RWPE2 (cell line): ENCODE measurements around the gene DMD.

Source experiments
- ATAC-seq: fragments of 200-7000 bp; cut with Tn5 transposase; 3 replicates; pipeline ENCODE4 v1.9.1; 2021; ENCODE audit warnings: low read depth
- DNase-seq: peaks from one replicate; pipeline ENCODE4 v3.0.0-alpha.2; 2020; ENCODE audit warnings: low spot score
- H3K27ac ChIP-seq: fragments of 450-650 bp; 2 replicates; pipeline ENCODE4 v1.5.1; 2017; ENCODE audit warnings: mild to moderate bottlenecking; ENCODE audit not compliant: poor library complexity, severe bottlenecking
- H3K27me3 ChIP-seq: fragments of 250-450 bp; sonication (Bioruptor Pico); 2 replicates; pipeline ENCODE4 v1.5.1; 2021; ENCODE audit warnings: mild to moderate bottlenecking, moderate library complexity; ENCODE audit not compliant: insufficient read depth, poor library complexity, severe bottlenecking
- H3K36me3 ChIP-seq: fragments of 250-450 bp; sonication (Bioruptor Pico); 2 replicates; pipeline ENCODE4 v1.5.1; 2020; ENCODE audit warnings: low read depth, mild to moderate bottlenecking, moderate library complexity
- H3K4me1 ChIP-seq: fragments of 250-450 bp; sonication (Bioruptor Pico); 2 replicates; pipeline ENCODE4 v1.5.1; 2021; ENCODE audit warnings: mild to moderate bottlenecking, moderate library complexity; ENCODE audit not compliant: insufficient read depth, poor library complexity, severe bottlenecking
- H3K4me3 ChIP-seq: fragments of 250-450 bp; sonication (Bioruptor Pico); 2 replicates; pipeline ENCODE4 v1.5.1; 2021; ENCODE audit warnings: mild to moderate bottlenecking, moderate library complexity; ENCODE audit not compliant: severe bottlenecking
- H3K9me3 ChIP-seq: fragments of 250-450 bp; sonication (Bioruptor Pico); 2 replicates; pipeline ENCODE4 v1.5.1; 2021; ENCODE audit warnings: mild to moderate bottlenecking, moderate library complexity; ENCODE audit not compliant: severe bottlenecking
- TF ChIP-seq, protein P1 (sequence below): fragments of 450-650 bp; IDR thresholded peaks from one replicate; pipeline ENCODE4 v1.5.1; 2017; ENCODE audit warnings: mild to moderate bottlenecking, moderate library complexity; ENCODE audit not compliant: poor library complexity, severe bottlenecking

DMD gene

DNA sequence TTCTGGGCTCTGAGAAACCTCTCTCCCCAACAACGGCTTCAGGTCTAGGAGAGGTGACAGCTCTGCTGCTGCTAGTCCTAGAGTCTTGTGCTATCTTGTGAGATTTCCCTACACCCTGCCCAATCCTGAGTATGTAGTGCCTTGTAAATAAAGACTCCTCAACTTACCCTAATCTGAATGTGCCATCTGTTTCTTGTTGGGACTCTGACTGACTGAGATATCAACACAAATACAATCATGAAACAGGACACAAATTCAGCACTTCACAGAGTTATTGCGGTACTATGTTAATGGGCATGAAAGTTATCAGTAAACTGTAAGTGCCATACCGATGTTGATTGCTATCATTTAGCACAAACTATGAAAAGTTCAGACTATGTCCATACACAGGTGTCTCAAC, 1610.5 kb downstream of the DMD start:
- no peak for ATAC-seq
- H3K4me3 ChIP-seq = no peak overlapping the region
- H3K27ac ChIP-seq = no peak overlapping the region
- DNase-seq = no peak
- no peaks in the 10 kb centered on the region for H3K4me1 ChIP-seq
- H3K27me3 ChIP-seq = no peaks in the 10 kb centered on the region
- no peaks in the 10 kb centered on the region for H3K36me3 ChIP-seq
- no peaks in the 10 kb centered on the region for H3K9me3 ChIP-seq
- TF ChIP-seq, protein P1, sequence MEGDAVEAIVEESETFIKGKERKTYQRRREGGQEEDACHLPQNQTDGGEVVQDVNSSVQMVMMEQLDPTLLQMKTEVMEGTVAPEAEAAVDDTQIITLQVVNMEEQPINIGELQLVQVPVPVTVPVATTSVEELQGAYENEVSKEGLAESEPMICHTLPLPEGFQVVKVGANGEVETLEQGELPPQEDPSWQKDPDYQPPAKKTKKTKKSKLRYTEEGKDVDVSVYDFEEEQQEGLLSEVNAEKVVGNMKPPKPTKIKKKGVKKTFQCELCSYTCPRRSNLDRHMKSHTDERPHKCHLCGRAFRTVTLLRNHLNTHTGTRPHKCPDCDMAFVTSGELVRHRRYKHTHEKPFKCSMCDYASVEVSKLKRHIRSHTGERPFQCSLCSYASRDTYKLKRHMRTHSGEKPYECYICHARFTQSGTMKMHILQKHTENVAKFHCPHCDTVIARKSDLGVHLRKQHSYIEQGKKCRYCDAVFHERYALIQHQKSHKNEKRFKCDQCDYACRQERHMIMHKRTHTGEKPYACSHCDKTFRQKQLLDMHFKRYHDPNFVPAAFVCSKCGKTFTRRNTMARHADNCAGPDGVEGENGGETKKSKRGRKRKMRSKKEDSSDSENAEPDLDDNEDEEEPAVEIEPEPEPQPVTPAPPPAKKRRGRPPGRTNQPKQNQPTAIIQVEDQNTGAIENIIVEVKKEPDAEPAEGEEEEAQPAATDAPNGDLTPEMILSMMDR = no peak

DNA sequence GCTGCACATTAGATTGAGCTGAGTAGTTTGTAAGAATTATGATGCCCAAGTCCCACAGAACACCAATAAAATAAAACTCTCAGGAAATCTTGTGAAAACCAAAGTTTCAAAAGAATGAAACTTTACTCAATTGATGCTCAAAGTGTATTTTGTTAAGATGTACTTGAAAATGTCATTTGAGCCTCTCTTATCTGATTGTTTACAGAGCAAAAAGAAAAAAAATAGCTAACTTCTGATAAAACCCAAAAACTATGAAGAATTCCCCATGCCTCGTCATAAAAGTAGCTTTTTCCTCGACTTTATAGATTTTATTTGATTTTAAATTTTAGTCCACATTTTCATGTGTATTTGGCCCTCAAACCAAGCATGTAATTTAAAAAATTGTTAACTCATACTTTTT, 1618.0 kb downstream of the DMD start:
- no peak for DNase-seq
- Histone ChIP-seq H3K27ac (no peak overlapping the region), H3K9me3 (no peaks in the 10 kb centered on the region), H3K27me3 (no peaks in the 10 kb centered on the region), H3K4me1 (no peaks in the 10 kb centered on the region), H3K4me3 (no peak overlapping the region), H3K36me3 (no peaks in the 10 kb centered on the region)
- TF ChIP-seq, protein P1 = no peak
- no peak for ATAC-seq

DNA sequence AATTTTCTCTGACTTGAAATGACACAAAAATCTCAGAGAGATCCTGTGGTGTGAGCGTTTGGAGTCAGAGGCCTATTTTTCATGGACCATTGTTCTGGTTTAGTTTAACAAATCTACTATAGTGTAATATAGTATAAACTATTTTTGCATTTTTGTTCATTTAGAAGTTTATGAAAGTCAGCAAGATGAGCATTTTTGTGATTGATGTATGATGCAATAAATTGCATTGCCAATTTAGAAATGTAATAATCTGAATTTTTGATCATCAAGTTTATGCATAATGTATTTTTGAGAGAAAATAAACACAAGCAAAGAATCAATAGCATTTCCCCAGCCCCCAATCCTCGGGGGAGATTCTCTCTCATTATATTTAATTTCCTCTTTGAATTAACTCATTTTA, 1620.0 kb downstream of the DMD start:
- H3K9me3 ChIP-seq = no peaks in the 10 kb centered on the region
- no peak overlapping the region for H3K4me3 ChIP-seq
- ATAC-seq = no peak
- no peak overlapping the region for H3K27ac ChIP-seq
- H3K4me1 ChIP-seq = no peaks in the 10 kb centered on the region
- DNase-seq = no peak
- no peaks in the 10 kb centered on the region for H3K36me3 ChIP-seq
- TF ChIP-seq, protein P1 = no peak
- no peaks in the 10 kb centered on the region for H3K27me3 ChIP-seq

DNA sequence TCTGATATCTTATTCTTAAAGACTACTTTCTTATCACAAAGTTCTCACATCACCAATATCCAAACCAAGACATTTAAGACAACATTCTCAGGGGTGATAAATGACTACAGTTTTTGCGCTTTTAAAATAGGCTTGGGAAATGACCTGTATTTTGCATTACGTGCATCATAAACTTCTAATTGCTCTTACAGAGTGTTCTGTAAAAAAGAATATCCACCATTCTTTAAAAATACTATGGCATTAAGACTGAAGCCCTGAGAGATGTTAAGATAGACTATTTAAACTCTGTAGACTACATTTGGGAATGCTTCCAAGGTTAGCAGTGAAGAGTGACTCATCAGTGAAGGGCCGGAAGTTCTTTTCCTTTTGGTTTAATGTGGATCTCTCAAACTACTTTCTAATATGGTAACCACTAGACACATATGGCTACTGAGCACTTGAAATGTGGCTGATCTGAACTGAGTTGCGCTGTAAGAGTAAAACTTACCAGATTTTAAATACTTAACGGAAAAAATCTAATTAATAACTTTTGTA, 1620.7 kb downstream of the DMD start:
- Histone ChIP-seq H3K27me3 (no peaks in the 10 kb centered on the region), H3K27ac (no peak overlapping the region), H3K4me3 (no peak overlapping the region), H3K9me3 (no peaks in the 10 kb centered on the region), H3K36me3 (no peaks in the 10 kb centered on the region), H3K4me1 (no peaks in the 10 kb centered on the region)
- no peak for DNase-seq
- ATAC-seq = peak; percentile 50; the same call in 2 of the 3 replicates
- TF ChIP-seq, protein P1 = no peak

DNA sequence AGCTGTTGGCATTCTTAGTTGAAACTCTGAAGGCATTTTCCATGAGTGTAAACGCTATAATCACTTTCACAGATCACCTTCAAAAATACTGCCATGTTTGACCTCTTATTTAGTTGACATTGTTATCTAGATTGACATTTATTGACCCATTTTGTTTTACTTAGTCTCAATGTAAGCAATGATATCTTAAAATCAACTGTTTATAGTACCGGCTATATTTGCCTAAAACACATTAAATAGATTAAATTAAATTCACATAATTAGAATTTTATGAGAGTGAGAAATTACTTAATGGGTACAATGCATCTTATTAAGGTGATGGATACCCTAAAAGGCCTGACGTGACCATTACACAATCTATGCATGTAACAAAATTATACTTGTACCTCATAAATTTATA, 1621.8 kb downstream of the DMD start:
- Histone ChIP-seq H3K36me3 (no peaks in the 10 kb centered on the region), H3K9me3 (no peaks in the 10 kb centered on the region), H3K4me3 (no peak overlapping the region), H3K27ac (no peak overlapping the region), H3K4me1 (no peaks in the 10 kb centered on the region), H3K27me3 (no peaks in the 10 kb centered on the region)
- TF ChIP-seq, protein P1 = no peak
- DNase-seq (no peak), ATAC-seq (no peak)
